T-helper 2 cell (primary cell): Measurements from ENCODE around the gene JPH2.

Source experiments
- DNase-seq, 5 experiments: peaks; one replicate each; pipeline versions ENCODE4 v3.0.0 to v3.0.0-alpha.2; 2012 to 2022

Gene JPH2

DNA sequence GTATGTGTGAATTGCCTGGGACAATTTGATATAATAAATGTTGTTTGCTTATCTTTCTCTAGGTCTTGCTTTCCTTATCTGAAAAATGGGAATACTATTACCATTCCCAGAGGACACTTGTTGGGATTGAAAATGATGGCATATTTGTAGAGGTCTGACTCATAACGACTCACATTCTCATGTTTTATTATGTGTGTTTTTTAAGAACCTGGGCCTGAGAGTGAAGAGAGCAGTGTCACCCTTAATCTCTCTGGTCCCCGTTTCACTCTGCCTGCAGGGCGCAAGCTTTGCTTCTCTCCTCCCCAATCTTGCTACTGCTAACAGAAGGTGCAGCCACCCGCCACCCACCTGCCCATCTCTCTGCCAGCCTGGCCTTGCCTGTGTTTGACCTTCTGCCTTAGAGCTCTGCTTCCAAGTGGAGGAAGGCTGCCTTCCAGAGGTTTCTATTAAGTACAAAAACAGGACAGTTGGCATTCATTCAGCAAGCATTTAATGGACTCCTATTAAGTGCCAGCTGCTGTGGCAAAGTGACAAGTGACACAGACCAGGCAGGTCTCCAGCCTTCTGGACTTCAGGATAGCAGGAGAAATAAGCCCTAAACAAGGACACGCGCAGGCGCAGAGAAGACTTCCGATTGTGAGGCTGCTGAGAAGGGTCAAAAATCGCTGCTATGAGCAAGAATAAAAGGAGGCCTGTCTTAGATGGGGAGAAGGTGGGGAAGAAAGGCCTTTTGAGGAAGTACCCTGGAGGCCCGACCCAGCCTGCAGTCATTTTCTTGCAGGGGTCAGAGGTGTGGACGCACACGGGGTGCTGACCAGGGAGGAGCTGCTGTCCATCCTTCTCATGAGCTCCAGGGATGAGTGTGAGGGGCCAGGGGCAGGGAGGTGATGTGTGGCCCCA, 112.5 kb downstream of the JPH2 start:
- DNase-seq: no peak

DNA sequence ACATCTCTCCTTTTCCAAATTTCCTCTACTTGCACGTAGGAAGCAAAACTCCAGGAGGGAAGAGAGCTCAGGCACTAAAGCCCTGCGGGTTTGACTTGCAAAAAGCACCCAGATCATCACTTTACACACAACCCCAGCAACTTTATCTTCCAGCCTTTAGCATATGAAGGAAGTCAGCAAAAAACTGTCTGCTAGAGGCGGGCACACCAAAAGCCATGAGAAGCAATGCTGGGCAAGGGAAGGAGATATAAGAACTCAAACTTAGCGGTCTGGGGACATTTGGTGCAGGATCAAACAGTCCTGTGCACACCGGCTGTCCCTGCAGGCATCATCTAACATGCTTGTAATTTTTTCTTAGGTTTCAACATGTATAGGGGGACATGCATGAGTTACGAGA, 113.3 kb downstream of the JPH2 start:
- DNase-seq: no peak

DNA sequence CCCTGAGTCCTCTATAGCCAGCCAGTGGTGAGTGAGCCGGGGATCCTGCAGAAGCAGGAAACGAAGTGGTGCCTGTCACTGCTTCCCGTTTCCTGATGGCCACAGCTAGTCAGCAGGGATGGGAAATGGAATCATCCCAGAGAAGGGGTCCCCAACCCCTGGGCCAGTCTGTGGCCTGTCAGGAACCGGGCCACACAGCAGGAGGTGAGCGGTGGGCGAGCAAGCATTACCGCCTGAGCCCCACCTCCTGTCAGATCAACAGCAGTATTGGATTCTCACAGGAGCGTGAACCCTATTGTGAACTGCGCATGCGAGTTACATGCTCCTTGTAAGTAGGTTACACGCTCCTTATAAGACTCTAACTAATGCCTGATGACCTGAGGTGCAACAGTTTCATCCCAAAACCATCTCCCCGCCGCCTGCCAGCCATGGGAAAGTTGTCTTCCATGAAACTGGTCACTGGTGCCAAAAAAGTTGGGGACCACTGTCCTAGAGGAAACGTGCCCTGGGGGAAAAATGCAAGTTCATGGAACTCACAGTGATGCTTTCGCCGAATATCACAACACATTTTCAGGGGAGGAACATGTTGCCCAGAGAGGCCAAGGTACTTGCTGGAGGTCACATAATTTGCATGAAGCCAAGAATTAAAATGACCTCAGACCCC, 113.8 kb downstream of the JPH2 start:
- no peak for DNase-seq

DNA sequence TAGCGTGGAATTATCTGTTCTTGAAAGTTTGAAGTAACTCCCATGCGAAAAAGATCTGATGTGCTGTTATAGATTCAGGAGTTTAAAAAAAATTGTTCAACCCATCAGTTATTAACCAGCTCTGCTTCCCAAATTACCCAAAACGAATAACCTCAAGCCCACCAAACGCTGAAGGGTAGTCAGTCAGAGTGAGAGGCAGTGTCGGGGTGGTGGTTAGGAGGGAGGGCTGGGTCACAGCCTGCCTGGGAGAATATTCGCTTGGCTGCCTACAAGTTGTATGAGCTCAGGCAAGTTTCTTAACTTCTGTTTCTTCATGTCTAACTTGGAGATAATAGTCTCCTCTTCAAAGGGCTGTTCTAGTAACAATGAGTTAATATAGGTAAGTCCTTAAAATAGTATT, 114.6 kb downstream of the JPH2 start:
- no peak for DNase-seq

DNA sequence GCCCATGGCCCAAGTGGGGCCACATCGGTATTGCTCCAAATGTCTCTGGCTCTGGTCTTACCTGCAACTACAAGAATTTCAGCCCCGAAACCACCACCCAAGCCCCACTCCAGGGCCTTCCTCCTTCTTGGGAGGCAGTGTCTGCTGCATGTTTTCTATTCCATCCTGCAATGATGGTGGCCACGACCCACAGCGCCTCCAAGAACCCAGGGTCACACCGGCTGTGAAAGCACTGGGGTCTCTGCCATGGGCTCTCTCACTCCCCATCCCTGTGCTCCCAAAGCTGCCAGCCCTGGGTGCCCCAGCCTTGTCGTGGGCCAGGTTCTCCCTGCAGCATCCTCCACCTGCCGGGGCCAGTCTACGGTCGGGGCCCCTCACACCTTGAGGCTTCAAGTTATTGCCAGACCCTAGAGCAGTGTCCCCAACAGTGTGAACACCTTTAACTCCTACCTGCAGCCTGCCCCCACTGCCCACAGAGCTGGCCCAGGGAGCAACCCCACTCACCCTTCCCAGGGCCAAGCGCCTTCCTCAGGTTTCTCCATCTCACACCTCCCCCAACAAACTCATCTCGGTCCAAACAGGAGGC, 115.4 kb downstream of the JPH2 start:
- DNase-seq: no peak

DNA sequence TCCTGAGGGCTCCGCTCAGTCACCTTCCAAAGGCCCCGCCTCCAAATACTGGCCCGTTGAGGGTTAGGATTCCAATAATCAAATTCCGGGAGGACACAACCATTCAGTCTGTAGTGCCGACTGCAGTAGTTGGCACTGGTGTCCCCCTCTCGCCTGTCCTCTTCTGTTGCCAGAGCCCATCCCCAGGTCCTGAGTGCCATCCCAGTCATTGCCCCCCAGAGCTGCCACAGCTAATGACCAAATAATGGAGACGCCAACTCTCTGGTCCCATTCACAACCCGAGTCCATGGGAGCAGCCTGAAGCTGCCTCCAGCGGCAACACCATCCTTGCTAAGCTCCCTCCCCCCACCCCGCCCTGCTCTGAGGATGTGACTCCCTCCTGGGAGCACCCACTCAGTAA, 115.9 kb downstream of the JPH2 start:
- DNase-seq: no peak

DNA sequence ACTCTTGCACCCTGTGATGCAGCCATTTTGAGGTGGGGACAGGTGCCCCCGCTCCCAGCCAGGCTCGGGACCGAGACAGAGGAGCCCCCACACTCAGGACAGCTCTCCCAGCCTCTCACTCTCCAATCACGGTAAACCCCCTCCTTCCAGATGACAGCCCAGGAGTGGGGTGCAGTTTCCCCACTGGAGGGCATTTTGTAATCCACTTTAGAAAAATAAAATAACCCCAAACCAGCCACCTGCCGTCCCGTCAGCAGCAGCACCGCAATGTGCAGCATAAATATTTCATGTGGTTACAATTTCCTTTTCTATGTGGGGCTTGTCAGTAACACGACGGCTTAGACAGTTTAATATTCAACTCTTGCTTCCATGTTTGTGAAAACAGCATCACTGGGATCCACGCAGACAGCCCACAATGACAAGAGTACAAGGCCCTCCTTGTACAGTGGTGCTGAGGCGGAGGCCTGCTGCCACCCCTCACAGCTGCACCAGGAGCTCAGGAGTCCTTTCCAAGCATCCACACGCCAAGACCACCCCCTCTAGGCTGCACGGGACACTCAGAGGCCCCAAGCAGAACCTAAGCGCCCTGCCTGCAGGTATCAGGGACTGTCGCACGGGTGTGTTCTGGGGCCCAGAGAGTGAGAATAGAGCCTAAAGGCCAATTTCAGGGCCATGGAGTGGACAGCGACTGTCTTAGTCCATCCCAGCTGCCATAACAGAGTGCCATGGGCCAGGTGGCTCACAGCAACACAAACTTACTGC, 116.7 kb downstream of the JPH2 start:
- peak in 3 of 5 experiments; percentile 21 to 79 (median 72) for DNase-seq

DNA sequence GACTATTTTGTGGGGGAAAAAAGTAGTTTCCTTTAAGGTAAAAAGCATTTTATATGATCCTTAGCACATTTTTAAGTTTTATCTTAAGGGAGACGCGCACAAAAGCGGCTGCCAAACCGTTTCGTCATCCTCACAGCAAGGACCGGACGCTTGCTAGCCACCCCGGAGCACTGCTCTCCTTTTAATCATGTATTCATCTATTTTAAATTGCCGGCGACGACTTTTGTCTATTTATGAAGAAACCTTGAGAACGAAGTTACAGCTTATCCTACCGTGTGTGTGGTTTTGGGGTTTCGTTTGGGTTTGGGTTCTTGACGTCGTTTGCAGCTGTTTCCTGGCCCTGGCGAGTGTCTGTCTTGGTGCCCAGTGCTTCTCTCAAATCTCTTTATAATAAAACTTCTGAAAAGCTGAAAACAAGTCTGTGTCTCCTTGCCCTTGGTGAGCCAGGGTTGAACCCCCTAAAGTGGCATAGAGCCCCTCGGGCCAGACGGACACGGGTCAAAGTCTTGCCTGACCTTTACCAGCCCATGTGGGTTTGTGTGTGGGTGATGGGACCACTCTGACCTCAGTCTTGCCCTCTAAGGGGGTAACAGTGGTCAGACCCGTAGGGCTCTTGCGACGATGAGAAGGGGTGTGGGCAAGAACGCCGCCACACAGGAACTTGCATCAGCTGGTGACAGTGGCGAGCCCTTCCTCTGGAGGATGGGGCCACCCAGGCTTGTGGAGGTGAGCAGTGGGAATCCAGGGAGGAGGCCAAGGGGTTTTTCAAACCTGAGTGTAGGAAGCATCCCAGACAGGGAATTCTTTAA, 117.6 kb downstream of the JPH2 start:
- DNase-seq: peak in 4 of 5 experiments; percentile 21 to 95 (median 66)

DNA sequence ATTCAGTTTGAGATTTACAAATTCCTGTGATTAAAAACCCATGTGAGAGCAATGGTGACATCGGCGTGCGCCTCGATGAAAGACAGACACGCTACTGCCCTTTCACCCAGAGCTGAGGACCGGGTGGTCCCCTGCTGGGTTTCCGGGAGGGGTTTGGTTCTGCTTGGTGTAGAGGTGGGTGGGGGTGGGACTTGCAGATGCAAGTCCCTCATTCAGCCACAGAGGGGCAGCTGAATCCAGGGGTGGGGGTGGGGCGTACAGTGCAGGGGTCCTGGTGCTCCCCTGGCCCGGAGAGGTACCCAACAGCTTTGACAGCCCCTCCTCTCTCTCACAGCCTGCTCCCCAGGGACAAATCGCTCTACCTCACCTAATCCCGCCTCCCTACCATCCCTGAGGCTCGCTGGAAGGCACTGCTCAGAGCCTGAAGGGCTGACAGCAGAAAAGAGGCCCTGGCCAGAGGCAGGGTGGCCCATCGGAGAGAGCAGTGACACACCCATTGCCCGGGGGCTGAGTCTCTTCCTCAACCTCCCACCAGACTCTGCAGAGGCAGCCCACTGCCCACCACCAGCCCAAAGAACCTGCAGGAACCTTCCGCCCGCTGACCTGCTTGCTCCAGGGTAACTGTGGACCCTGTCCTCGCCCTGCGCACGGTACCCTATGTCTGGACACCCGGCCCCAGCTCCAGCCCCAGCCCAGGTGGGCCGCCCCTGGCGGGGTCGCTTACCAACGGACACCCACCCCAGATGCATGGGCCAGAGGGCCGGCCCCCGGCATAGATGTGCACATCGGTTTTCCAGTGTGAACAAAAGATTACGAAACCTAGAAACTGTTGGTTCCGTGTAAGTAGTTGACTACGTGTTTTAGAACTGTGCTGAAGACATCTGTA, 118.4 kb downstream of the JPH2 start:
- DNase-seq: no peak

DNA sequence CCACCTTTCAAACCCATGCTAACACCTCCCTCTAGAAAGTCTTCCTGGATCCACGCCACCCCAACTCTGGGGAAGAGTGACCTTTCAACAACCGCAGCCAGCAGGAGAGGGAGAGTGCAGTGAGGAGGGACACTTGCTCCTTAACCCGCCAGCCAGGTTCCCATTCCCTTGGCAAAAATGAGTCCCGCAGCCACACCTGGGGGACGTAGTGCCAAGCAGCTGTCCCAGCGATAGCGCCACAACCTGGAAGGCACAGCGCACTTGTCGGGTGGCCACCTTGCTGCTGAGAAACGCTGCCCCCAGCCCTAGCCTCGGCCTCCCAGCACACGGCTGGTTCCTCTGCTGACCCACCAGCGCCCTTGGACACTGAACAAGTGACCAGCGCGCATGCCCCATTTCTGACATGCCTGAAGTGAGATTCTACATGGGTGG, 119.3 kb downstream of the JPH2 start:
- no peak for DNase-seq

DNA sequence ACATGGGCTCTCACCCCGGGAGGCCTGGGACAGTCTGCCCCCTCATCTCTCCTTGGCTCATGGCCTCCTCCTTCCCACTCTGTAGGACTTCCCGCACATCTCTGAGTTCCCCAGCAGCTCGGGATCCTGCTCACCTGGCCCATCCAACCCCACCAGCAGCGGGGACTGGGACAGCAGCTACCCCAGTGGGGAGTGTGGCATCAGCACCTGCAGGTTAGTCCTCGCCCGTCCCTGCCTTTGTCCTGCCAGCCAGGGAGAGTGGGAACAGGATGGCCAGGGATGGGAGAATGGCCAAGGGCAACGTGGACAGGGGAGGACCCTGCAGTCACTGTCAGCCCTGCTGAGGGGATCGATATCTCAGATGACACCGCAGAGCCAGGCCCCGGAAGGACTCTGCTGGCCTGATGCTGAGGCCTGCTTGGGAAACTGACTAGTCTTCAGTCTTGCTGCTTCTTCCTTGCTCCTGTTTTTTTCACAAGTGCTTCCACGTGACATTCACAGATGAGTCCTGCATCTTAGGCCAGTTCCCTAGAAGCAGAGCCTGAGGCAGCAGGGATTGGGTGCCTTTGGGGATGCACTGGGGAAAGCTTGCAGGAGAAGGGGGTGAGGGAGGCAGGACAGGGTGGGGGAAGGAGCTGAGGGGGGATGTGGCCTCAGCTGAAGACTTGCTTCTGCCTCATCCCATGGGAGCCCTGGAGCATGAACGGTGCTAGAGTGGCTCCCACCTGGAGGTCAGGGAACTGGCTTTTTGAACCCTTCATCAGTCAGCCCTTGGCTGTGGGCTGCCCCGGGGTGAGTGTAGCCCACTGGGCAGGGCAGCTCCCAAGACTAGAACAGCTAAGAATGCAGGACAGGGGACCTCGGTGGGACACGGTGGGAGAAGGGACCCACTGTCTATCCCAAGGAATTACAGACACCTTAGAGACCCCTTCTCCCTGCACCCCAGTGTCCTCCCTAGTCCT, 120.1 kb downstream of the JPH2 start:
- DNase-seq: no peak

DNA sequence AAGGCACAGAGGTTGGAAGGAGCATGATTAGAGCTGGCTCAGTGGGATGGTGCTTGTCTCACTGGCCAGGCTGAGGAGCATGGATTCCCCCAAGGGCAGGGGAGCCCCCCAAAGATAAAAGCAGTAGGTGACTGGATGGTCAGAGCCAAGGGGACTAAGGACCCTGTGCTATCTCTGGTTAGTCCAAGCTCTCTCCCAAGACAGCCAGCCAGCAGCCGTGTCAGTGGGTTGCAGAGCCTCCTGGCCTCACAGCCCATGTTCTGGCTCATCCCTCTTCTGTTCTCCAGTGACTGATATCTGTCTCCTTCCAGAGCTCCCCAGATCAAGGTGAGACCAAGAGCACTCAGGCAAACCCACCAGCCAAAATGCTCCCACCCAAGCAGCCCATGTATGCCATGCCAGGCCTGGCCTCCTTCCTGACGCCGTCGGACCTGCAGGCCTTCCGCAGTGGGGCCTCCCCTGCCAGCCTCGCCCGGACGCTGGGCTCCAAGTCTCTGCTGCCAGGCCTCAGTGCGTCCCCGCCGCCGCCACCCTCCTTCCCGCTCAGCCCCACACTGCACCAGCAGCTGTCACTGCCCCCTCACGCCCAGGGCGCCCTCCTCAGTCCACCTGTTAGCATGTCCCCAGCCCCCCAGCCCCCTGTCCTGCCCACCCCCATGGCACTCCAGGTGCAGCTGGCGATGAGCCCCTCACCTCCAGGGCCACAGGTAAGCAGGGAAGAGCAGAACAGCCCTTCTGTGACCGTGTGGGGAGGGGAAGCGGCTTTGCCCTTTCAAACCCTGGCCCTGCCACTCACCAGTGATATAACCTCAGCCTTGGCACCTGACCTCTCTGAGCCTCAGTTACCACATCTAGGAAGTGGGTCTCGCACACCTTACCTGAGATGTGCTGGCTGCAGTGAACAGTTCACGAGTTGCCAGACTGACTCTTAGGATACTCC, 121.3 kb downstream of the JPH2 start:
- no peak for DNase-seq

DNA sequence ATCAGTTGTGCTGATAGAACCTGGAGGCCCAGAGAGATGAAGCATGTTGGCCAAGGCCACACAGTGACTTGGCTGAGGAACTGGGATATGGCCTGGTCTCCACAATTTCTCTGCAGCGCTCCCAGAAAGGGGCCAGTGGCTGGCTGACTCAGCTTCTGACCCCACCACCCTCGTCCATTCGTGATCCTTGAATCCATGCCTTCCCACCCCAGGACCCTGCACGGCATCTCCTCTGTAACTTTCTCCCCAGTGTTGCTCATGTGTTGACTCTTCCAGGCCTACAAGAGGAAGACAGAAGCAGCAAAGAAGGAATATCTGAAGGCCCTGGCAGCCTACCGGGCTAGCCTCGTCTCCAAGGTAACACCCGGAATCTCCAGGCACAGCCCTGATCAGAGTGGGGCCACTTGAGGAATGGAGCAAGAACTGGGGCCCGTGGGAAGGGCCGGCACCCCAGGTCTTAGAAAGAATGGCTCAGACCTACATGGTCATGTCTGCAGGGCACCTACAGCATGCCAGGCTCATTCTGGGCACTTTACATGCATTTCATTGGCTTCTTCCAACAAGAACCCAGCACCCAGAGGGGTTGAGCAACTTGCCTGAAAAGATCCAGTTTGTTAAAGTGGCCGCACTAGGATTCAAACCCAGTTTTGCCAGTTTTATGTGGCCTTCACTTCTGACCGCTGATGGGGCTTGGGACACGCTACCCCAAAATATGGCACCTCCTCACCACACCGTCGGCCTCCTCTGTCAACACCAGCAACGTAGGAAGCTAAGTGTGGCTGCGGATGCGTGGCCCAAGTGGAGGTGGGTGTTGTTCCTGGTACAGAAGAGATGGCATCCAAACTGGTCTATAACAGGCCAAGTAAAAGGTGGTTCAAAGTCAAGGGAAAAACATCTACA, 122.2 kb downstream of the JPH2 start:
- DNase-seq: no peak
